AG10803 (cell line): ENCODE data around the gene ZFR.

Experiments used
- DNase-seq: peaks from one replicate; pipeline ENCODE4 v3.0.0; 2010; ENCODE audit warnings: low read depth
- H3K4me3 ChIP-seq: 2 replicates; pipeline ENCODE4 v1.5.1; 2011; ENCODE audit warnings: mild to moderate bottlenecking, low read length, control low read depth
- TF ChIP-seq, protein P1 (sequence below): conservative IDR thresholded peaks from 2 replicates; pipeline ENCODE4 v1.5.1; 2011; ENCODE audit warnings: mild to moderate bottlenecking, low read length, control low read depth, inconsistent platforms

The ZFR gene

GRCh38 chr5:32360906-32361305, 83.6 kb downstream of the ZFR start:
- TF ChIP-seq, protein P1, sequence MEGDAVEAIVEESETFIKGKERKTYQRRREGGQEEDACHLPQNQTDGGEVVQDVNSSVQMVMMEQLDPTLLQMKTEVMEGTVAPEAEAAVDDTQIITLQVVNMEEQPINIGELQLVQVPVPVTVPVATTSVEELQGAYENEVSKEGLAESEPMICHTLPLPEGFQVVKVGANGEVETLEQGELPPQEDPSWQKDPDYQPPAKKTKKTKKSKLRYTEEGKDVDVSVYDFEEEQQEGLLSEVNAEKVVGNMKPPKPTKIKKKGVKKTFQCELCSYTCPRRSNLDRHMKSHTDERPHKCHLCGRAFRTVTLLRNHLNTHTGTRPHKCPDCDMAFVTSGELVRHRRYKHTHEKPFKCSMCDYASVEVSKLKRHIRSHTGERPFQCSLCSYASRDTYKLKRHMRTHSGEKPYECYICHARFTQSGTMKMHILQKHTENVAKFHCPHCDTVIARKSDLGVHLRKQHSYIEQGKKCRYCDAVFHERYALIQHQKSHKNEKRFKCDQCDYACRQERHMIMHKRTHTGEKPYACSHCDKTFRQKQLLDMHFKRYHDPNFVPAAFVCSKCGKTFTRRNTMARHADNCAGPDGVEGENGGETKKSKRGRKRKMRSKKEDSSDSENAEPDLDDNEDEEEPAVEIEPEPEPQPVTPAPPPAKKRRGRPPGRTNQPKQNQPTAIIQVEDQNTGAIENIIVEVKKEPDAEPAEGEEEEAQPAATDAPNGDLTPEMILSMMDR: no peak
- no peak overlapping the region for H3K4me3 ChIP-seq
- no peak for DNase-seq

GRCh38 chr5:32358611-32359010, 85.9 kb downstream of the ZFR start:
- no peak overlapping the region for H3K4me3 ChIP-seq
- TF ChIP-seq, protein P1: no peak
- DNase-seq: no peak

GRCh38 chr5:32357658-32358057, 86.9 kb downstream of the ZFR start:
- no peak overlapping the region for H3K4me3 ChIP-seq
- TF ChIP-seq, protein P1: no peak
- DNase-seq: no peak

GRCh38 chr5:32355686-32356085, 88.9 kb downstream of the ZFR start:
- TF ChIP-seq, protein P1: no peak

DNA sequence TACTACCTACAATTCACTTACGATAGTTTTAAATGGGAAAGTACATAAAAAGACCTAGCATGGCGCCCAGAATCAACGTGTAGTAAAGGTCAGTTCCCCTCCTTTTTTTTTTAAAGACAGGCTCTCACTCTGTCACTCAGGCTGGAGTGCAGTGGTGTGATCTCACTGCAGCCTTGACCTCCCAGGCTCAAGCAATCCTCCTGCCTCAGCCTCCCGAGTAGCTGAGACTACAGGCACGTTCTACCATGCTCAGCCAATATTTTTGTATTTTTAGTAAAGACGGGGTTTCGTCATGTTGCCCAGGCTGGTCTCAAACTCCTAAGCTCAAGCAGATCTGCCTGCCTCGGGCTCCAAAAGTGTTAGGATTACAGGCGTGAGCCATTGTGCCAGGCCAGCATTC, 91.1 kb downstream of the ZFR start:
- TF ChIP-seq, protein P1: no peak
- no peak for DNase-seq
- no peak overlapping the region for H3K4me3 ChIP-seq

More at GRCh38 chr5:32355686-32356085, 88.9 kb downstream of the ZFR start:
- no peak overlapping the region for H3K4me3 ChIP-seq
- DNase-seq: no peak

GRCh38 chr5:32352685-32353084, 91.9 kb downstream of the ZFR start:
- no peak overlapping the region for H3K4me3 ChIP-seq
- TF ChIP-seq, protein P1: no peak
- no peak for DNase-seq

DNA sequence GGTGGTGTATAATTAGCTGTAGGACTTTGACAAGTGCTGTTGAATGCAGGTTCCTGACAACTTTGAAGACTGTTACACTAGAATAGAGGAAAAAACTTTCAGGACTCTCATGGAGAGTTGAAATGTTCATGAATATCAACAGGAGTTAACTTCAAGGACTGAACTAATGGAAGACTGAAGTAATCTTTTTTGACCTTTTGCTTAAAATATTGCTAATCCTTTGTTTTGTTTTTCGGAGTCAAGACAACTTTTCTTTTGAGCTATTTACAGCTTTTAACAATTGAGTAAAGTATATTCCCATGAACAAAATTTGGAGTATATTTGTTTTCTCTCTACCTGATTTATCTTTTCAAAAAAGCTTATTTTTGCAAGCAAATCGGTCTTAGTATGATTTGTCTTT, 97.7 kb downstream of the ZFR start:
- H3K4me3 ChIP-seq: no peak overlapping the region
- TF ChIP-seq, protein P1: no peak
- DNase-seq: no peak
